SH-SY5Y (cell line): ENCODE data around the gene RASGRP2.

Source experiments
- GATA2 ChIP-seq: IDR thresholded peaks from 2 replicates; pipeline ENCODE4 v1.6.1; 2011; ENCODE audit warnings: mild to moderate bottlenecking, low read depth, low read length
- GATA3 ChIP-seq: IDR thresholded peaks from 2 replicates; pipeline ENCODE4 v1.6.1; 2011; ENCODE audit warnings: low read depth, mild to moderate bottlenecking, low read length, moderate library complexity

DNA sequence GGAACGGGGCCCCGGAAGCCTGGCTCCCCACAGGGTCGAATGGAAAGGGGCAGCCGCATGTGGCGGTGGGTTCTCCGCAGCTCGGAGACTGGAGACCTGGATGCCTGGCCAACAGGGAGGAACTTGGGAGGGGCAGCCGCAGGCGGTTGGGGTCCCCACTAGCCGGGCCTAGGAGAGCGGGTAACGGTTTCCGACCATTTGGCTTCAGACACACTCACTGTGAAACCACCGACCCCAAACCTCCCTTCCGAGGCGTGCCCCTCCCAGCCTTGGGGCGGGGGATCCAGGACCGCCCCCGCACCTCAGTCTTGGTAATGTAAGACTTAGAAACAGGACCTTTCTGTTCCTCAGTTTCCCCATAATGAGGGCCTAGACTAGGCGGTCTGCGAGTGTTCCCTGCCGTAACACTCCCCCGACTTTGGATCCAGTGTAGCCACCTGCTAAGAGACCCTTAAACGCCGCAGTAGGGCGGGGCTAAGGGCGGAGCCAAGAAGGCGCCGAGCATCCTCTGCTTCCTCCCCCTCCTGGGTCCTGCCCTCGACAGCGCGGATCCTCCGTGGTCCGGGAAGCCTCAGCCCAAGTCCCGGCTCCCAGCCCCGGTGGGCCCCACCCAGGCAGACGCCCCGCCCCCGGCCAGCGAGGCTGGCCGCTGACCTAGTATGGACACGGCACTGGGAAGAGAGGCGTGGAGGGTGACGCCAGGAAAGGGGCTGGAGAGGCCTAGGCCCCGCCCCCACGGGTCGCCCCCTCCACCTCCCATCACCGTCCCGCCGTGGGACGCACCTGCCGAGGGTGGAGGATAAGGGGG, 1.8 kb upstream of the RASGRP2 start:
- TF ChIP-seq GATA2 (no peak), GATA3 (no peak)
